ENCODE results near the gene CALM3.

Gene CALM3

GRCh38 chr19:46600384-46601317 is 479 bp upstream of the CALM3 start:
- DNase-seq (ENCODE audit: low read depth), result peak; percentile 97

DNA sequence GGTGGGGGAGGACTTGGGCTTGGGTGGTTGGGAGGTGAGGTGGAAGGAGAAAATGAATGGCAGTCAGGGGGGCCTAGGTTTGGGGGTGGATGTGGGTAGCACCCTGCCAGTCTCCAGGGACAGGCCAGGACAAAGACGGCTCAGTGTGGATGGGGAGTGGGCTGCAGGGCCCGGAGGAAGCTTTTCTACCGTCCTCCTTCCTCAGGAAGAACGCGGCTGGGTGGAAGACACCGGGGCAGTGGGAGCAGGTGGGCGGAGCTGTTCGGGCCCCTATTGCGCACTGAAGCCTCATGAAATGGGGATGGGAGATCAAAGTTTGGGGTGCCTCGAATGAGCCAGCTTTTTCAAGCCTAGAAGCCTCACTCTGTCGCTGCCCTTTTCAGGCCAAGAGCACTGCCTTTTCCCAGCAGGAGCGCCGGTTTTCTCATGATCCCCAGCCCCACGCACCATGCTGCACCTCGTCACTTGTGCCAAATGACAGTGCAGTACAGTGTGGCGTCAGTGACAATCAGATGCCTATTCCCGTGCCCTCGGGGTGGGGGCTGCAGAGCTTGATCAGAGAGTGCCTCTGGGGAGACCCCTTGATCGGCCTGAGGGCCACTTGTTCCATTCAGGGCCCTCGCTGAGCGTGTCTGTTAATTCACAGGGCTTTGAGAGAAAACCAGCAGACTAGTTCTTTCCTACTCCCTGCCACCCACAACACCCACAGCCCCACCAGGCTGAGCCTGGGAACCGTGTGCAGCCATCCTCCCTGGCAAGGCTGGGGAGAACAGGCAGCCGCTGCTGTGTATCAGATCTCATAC is 1.5 kb downstream of the CALM3 start:
- DNase-seq (ENCODE audit: low read depth), result no peak

DNA sequence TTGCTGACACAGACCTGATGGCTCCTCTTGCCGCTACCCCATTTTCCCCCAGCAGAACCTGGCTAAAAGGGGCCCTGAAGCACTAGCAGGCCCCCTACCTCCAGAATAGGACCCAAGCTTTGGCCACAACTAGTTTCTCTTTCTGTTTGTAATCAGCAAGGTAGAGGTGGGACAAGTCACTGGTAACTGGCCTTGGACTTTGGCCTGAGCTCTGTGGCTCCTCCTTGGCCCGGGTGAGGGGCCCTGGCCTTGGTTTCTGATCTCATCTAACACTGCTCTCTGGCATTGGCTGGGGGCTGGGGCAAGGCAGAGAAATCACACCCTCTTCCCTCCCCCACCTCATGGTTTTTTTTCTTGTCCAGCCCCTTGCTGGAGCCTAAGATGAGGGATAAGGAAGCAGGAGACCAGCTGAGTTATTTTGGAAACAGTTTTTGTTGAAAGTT is 2.1 kb downstream of the CALM3 start:
- no peak for DNase-seq (ENCODE audit: low read depth)

GRCh38 chr19:46603752-46604231 is 2.7 kb downstream of the CALM3 start:
- no peak for DNase-seq (ENCODE audit: low read depth)

- no peak for DNase-seq (ENCODE audit: low read depth)
Observed at GRCh38 chr19:46604781-46605355, 3.7 kb downstream of the CALM3 start.

DNA sequence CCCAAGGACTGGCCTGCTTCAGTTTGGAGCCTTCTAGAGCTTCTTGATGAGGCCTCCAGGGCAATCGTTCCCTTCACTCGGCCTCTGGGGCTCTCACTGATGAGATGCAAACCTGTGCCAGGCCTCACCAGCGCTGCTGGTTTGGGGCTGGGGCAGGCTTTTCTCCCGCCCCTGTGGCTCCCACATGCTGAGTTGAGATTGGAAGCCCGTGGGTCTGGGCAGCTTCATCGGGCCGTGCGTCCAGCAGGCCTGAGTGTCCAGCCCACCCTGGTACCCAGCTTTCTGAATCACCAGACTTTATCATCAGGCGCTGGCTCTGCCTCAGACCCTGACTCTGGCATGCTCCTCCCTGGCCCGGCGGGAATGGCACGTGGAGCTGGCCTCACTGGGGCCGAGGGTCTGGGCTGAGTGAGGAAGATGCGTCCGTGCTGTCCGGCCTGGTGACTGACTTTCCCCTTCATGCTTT is 4.3 kb downstream of the CALM3 start:
- DNase-seq (ENCODE audit: low read depth), result no peak

- no peak for DNase-seq (ENCODE audit: low read depth)
Observed at GRCh38 chr19:46606019-46606418, 4.9 kb downstream of the CALM3 start.

DNA sequence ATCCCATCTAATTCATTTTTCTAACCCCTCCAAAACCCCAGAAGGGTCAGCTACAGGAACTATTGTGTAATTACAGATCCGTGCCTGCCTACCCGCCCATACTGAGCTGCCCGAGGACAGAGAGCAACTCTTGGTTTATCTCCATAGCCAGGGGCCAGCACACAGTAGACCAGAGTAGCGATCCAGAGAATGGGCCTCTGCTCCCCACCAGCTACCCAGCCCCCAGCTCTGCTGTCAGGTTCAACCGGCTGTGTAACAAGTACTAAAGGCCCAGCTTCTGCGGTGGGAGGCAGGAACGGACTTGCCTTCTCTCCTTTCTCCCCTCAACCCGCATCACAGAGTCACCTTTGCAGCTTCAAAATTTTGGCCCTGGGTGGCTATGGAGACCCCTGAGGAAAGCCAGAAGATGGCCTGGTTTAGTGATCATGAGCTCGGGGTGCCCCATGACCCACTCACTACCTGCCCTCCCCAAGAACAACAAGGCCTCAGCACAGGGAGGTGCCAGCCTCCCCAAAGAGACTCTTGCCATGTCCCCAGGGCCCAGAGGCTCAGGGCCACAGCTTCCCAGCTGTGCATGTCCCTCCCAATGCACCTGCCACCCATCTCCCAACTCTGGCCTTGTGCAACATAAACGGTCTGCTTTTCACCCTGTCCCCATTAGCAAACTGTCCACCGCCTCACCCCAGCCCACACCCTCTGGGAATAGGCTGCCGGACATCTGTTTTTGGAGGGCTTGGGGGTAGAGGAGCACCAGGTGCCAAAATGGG is 5.7 kb downstream of the CALM3 start:
- no peak for DNase-seq (ENCODE audit: low read depth)

DNA sequence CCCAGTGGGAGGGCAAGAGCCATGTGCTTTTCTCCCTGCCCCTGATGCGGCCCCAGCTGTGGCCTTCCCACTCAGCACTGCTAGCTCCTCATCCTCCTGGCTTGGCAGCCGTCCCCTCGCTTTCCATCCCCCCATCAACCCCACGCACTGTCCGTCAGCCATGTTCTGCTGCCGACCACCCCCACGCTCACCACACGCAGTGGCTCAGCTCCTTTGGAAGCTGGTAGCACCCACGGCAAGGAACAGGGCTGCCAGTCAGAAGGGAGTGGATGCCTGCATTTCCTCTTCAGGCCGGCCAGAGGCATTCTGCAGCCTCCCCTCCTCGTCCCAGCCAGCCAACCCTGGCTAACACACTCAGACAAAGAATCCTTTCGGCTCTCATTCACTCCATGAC is 6.3 kb downstream of the CALM3 start:
- no peak for DNase-seq (ENCODE audit: low read depth)

- DNase-seq (ENCODE audit: low read depth), result no peak
Observed at GRCh38 chr19:46608178-46608577, 7.0 kb downstream of the CALM3 start.

GRCh38 chr19:46608581-46609345 is 7.6 kb downstream of the CALM3 start:
- DNase-seq (ENCODE audit: low read depth), result no peak

GRCh38 chr19:46609511-46610412 is 8.6 kb downstream of the CALM3 start:
- no peak for DNase-seq (ENCODE audit: low read depth)

GRCh38 chr19:46610413-46610775 is 9.3 kb downstream of the CALM3 start:
- DNase-seq (ENCODE audit: low read depth), result no peak

- DNase-seq (ENCODE audit: low read depth), result no peak
Observed at GRCh38 chr19:46610851-46611770, 10.0 kb downstream of the CALM3 start.

DNA sequence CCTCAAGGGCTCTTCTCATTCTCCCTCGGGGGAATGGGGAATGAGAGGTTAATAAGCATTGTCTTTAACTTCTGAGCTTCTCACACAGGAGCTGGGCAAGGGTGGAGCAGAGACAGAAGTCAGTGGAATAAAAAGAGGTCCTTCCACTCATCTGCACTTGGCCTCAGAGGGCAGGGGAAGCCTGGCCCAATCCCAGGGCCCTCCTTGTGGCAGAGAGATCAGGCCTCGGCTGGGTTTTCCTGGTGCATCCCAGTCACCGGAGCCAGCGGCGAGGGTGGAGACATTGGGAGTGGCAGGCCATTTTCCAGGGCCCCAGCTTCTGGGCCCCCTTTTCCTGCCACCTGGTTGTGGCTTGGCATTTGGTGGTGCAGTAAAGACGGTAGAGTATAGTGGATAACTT is 10.6 kb downstream of the CALM3 start:
- no peak for DNase-seq (ENCODE audit: low read depth)

- no peak for DNase-seq (ENCODE audit: low read depth)
Observed at GRCh38 chr19:46613525-46613924, 12.4 kb downstream of the CALM3 start.

- peak; percentile 77 for DNase-seq (ENCODE audit: low read depth)
Observed at GRCh38 chr19:46614114-46614722, 13.1 kb downstream of the CALM3 start.

DNA sequence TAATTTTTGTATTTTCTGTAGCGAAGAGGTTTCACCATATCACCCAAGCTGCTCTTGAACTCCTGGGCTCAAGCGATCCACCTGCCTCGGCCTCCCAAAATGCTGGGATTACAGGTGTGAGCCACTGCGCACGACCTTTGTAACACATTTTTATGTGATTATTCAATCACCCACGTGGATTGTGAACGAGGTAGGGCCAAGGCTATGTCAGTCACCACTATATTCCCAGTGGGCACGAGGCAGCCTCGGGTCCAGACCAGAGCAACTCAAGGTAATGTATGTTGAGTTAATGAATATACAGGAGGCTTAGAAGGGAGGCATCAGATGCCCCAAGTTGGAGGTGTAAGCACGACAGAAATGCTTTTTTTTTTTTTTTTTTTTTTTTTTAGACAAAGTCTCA is 14.8 kb downstream of the CALM3 start:
- DNase-seq (ENCODE audit: low read depth), result no peak
